GM19468 (cell line): ENCODE results near the gene EPN2.
A peak's percentile ranks its signal among the peaks of the same experiment; 100 is the strongest.

Source experiments
- ATAC-seq: cut with Tn5 transposase; IDR thresholded peaks from one replicate; pipeline ENCODE4 v1.9.1; 2021; ENCODE audit warnings: mild to moderate bottlenecking, moderate library complexity, moderate number of reproducible peaks; ENCODE audit not compliant: unreplicated experiment; ENCODE audit errors: extremely low read depth

Gene EPN2

GRCh38 chr17:19237389-19238166, 412 bp downstream of the EPN2 start:
- peak; percentile 14 for ATAC-seq

- no peak for ATAC-seq
Observed at GRCh38 chr17:19238167-19238505, 970 bp downstream of the EPN2 start.

- ATAC-seq: no peak
Observed at GRCh38 chr17:19239544-19239943, 2.4 kb downstream of the EPN2 start.

- ATAC-seq: no peak
Observed at GRCh38 chr17:19242323-19242722, 5.2 kb downstream of the EPN2 start.

GRCh38 chr17:19242926-19243325, 5.8 kb downstream of the EPN2 start:
- ATAC-seq: no peak

GRCh38 chr17:19243838-19244237, 6.7 kb downstream of the EPN2 start:
- ATAC-seq: no peak

GRCh38 chr17:19244357-19244756, 7.2 kb downstream of the EPN2 start:
- ATAC-seq: no peak

GRCh38 chr17:19244781-19245180, 7.6 kb downstream of the EPN2 start:
- ATAC-seq: no peak

GRCh38 chr17:19247473-19247872, 10.3 kb downstream of the EPN2 start:
- ATAC-seq: no peak

- no peak for ATAC-seq
Observed at GRCh38 chr17:19248151-19248927, 11.2 kb downstream of the EPN2 start.

- no peak for ATAC-seq
Observed at GRCh38 chr17:19248928-19249574, 11.9 kb downstream of the EPN2 start.

GRCh38 chr17:19249681-19250080, 12.5 kb downstream of the EPN2 start:
- no peak for ATAC-seq

GRCh38 chr17:19250421-19251173, 13.4 kb downstream of the EPN2 start:
- ATAC-seq: no peak

- ATAC-seq: no peak
Observed at GRCh38 chr17:19253112-19253511, 15.9 kb downstream of the EPN2 start.

GRCh38 chr17:19254651-19255050, 17.5 kb downstream of the EPN2 start:
- no peak for ATAC-seq

GRCh38 chr17:19255279-19255678, 18.1 kb downstream of the EPN2 start:
- no peak for ATAC-seq

- no peak for ATAC-seq
Observed at GRCh38 chr17:19258371-19258770, 21.2 kb downstream of the EPN2 start.

GRCh38 chr17:19260958-19261357, 23.8 kb downstream of the EPN2 start:
- ATAC-seq: no peak

- no peak for ATAC-seq
Observed at GRCh38 chr17:19261426-19261825, 24.3 kb downstream of the EPN2 start.
